HepG2 (cell line): ENCODE results near the gene CDH23. TPM values are rescaled to one million over a fixed set of nuclear protein-coding genes. Genes with fewer than 3 reads are reported as not detected.

Experiments
- ATAC-seq: fragments of 200-7000 bp; cut with Tn5 transposase; 3 replicates; pipeline ENCODE4 v1.9.1; 2020; ENCODE audit warnings: mild to moderate bottlenecking, moderate library complexity
- BruUV-seq: library from RNA; stranded (reverse); fragments of 400-500 nt; replicated peaks from 2 replicates; lab custom pipeline; 2021; lab: Mats Ljungman, UMichigan
- CTCF ChIA-PET: fragments of 300-600 bp; formaldehyde crosslinking; extraction: SDS; loops from one replicate; lab custom pipeline; 2021; ENCODE audit warnings: low total read pairs, inconsistent platforms, low intra/inter-chr PET ratio; lab: Yijun Ruan, JAX
- POLR2A ChIA-PET: fragments of 350-600 bp; sonication (Branson Sonifier 250); formaldehyde crosslinking; loops from one replicate; lab custom pipeline; 2020; ENCODE audit warnings: antibody characterized with exemption, inconsistent platforms; lab: Yijun Ruan, JAX
- DNase-seq: peaks from one replicate; pipeline ENCODE4 v3.0.0-alpha.2; 2015; ENCODE audit warnings: low spot score
- FAIRE-seq: peaks from 3 replicates; lab custom pipeline; 2011; peaks lifted over from hg19 to GRCh38; lab: Jason Lieb, UNC
- H2AFZ ChIP-seq: one replicate; pipeline ENCODE4 v1.6.1; 2011; ENCODE audit warnings: low read length, inconsistent platforms
- H3K27ac ChIP-seq: fragments of 300-600 bp; 3 replicates; pipeline ENCODE4 v1.8.0; 2011; ENCODE audit warnings: mixed run types, mild to moderate bottlenecking, mixed read lengths, low read length, inconsistent platforms; ENCODE audit not compliant: insufficient read depth; ENCODE audit errors: extremely low read length
- H3K27me3 ChIP-seq, 2 experiments: fragments of 200-600 bp in 1 of 2; 2 replicates in 1 of 2; 3 replicates in 1 of 2; pipeline versions ENCODE4 v1.6.0 to v1.8.0; 2011; ENCODE audit warnings: low read length in 2 of 2, mild to moderate bottlenecking in 2 of 2, moderate library complexity in 2 of 2, inconsistent platforms in 1 of 2; ENCODE audit not compliant: insufficient read depth in 2 of 2, control insufficient read depth in 1 of 2
- H3K36me3 ChIP-seq, 2 experiments: fragments of 200-600 bp in 1 of 2; replicated peaks in 1 of 2; 2 replicates in 1 of 2; 3 replicates in 1 of 2; pipeline versions ENCODE4 v1.5.1 to v1.8.0; 2011; ENCODE audit warnings: low read length in 2 of 2, inconsistent platforms in 1 of 2; ENCODE audit not compliant: insufficient read depth in 2 of 2, control insufficient read depth in 1 of 2
- H3K4me1 ChIP-seq: 2 replicates; pipeline ENCODE4 v1.5.1; 2012; ENCODE audit warnings: low read length, inconsistent platforms; ENCODE audit not compliant: insufficient read depth
- H3K4me2 ChIP-seq: 2 replicates; pipeline ENCODE4 v1.6.0; 2011; ENCODE audit warnings: low read depth, low read length, inconsistent platforms
- H3K4me3 ChIP-seq, 3 experiments: fragments of 200-600 bp in 1 of 3; sonication (generic), shearing (Covaris generic) in 1 of 3; replicated peaks in 1 of 3; 2 replicates each; pipeline ENCODE4 v1.5.1; 2011 to 2016; ENCODE audit warnings: low read length in 3 of 3, inconsistent platforms in 2 of 3, low read depth in 2 of 3, mild to moderate bottlenecking in 2 of 3, control low read depth in 1 of 3, mixed read lengths in 1 of 3; ENCODE audit not compliant: insufficient read depth in 1 of 3
- H3K79me2 ChIP-seq: one replicate; pipeline ENCODE4 v1.6.1; 2011; ENCODE audit warnings: low read length, inconsistent platforms; ENCODE audit not compliant: insufficient read depth
- H3K9ac ChIP-seq: 2 replicates; pipeline ENCODE4 v1.6.0; 2011; ENCODE audit warnings: mild to moderate bottlenecking, low read depth, low read length, inconsistent platforms; ENCODE audit not compliant: insufficient read depth
- H3K9me3 ChIP-seq: 2 replicates; pipeline ENCODE4 v1.5.1; 2012; ENCODE audit warnings: mild to moderate bottlenecking, low read length
- H4K20me1 ChIP-seq: 2 replicates; pipeline ENCODE4 v1.6.0; 2011; ENCODE audit warnings: inconsistent platforms, mild to moderate bottlenecking, low read length, moderate library complexity; ENCODE audit not compliant: insufficient read depth
- BRD4 ChIP-seq: sonication (generic); formaldehyde crosslinking; IDR thresholded peaks from 2 replicates; pipeline ENCODE4 v1.4.0; 2020; ENCODE audit warnings: missing genetic modification reagents
- HNRNPK ChIP-seq: fragments of 200-400 bp; formaldehyde crosslinking; IDR thresholded peaks from 2 replicates; pipeline ENCODE4 v1.6.1; 2018; ENCODE audit warnings: low read length, low read depth, moderate library complexity, mild to moderate bottlenecking; ENCODE audit not compliant: poor library complexity, severe bottlenecking
- KDM4B ChIP-seq: sonication (generic); formaldehyde crosslinking; IDR thresholded peaks from 2 replicates; pipeline ENCODE4 v1.4.0; 2020; ENCODE audit warnings: missing genetic modification reagents
- NCOA1 ChIP-seq: sonication (generic); formaldehyde crosslinking; IDR thresholded peaks from 2 replicates; pipeline ENCODE4 v1.9.0; 2021; ENCODE audit warnings: missing genetic modification reagents
- PAWR ChIP-seq: sonication (generic); formaldehyde crosslinking; IDR thresholded peaks from 2 replicates; pipeline ENCODE4 v1.4.0; 2020; ENCODE audit warnings: missing genetic modification reagents, mild to moderate bottlenecking, borderline replicate concordance
- ZNF335 ChIP-seq: sonication (generic); formaldehyde crosslinking; IDR thresholded peaks from 2 replicates; pipeline ENCODE4 v1.4.0; 2020; ENCODE audit warnings: missing genetic modification reagents
- ZZZ3 ChIP-seq: sonication (generic); formaldehyde crosslinking; IDR thresholded peaks from 2 replicates; pipeline ENCODE4 v1.4.0; 2020; ENCODE audit warnings: missing genetic modification reagents, mild to moderate bottlenecking, borderline replicate concordance
- WGBS: methylation state at CpG from one replicate; pipeline ENCODE4 v1.1.6; 2017; ENCODE audit warnings: low lambda C conversion rate; 5-methylcytosine and 5-hydroxymethylcytosine counted together
- in situ Hi-C: cut with HindIII; loops from 2 replicates; pipeline ENCODE4 v1.10.0; 2017; ENCODE audit warnings: low pct_unique_long_range_greater_than_20kb; ENCODE audit not compliant: extremely low pct_ligation_motif_present
- intact Hi-C: fragments of 100-400 bp; cut with micrococcal nuclease; formaldehyde crosslinking; loops from one replicate; pipeline ENCODE4 v1.10.0; 2022; ENCODE audit not compliant: unreplicated experiment
- polyA plus RNA-seq, 8 experiments: library from polyadenylated mRNA; depleted of rRNA in 3 of 8; stranded (reverse) in 7 of 8; unstranded in 1 of 8; fragments of >200 nt; fragmentation: Illumina TruSeq in 4 of 8; extraction: Trizol in 4 of 8; gene quantifications; 2 replicates each; pipeline versions ENCODE4 v1.2.1 to v1.2.3, GENCODE V29; 2011 to 2016; ENCODE audit warnings: low read depth in 4 of 8, missing spikeins in 1 of 8, mixed read lengths in 1 of 8; ENCODE audit not compliant: insufficient read depth in 1 of 8
- total RNA-seq, 5 experiments: library from RNA; depleted of rRNA; stranded (reverse); fragments of >200 nt; fragmentation: Illumina TruSeq; extraction: Trizol; gene quantifications; 2 replicates each; pipeline ENCODE4 v1.2.3, GENCODE V29; 2016; ENCODE audit warnings: low read depth in 1 of 5
- TF ChIP-seq, protein P1 (sequence below): sonication (generic); formaldehyde crosslinking; IDR thresholded peaks from 2 replicates; pipeline ENCODE4 v1.8.0; 2022; ENCODE audit warnings: mild to moderate bottlenecking, missing genetic modification reagents, moderate library complexity
- TF ChIP-seq, protein P2 (sequence below): sonication (generic); formaldehyde crosslinking; IDR thresholded peaks from 2 replicates; pipeline ENCODE4 v1.5.0; 2020; ENCODE audit warnings: missing genetic modification reagents, mild to moderate bottlenecking, borderline replicate concordance
- TF ChIP-seq, protein P3 (sequence below): sonication (generic); formaldehyde crosslinking; IDR thresholded peaks from 2 replicates; pipeline ENCODE4 v1.4.0; 2020; ENCODE audit warnings: missing genetic modification reagents, mild to moderate bottlenecking, borderline replicate concordance
- TF ChIP-seq, protein P4 (sequence below): sonication (generic); formaldehyde crosslinking; IDR thresholded peaks from 2 replicates; pipeline ENCODE4 v1.5.1; 2020; ENCODE audit warnings: missing genetic modification reagents, mild to moderate bottlenecking, borderline replicate concordance
- TF ChIP-seq, protein P5 (sequence below): sonication (generic); formaldehyde crosslinking; IDR thresholded peaks from 2 replicates; pipeline ENCODE4 v1.5.1; 2020; ENCODE audit warnings: mild to moderate bottlenecking, missing genetic modification reagents, moderate library complexity

CDH23 gene
- total and polyA plus RNA-seq, 2 of the 13 experiments (the other 11 are each of a cell fraction or from before 2014, with no cell fraction given) = 0.13 TPM; not detected in 1

DNA sequence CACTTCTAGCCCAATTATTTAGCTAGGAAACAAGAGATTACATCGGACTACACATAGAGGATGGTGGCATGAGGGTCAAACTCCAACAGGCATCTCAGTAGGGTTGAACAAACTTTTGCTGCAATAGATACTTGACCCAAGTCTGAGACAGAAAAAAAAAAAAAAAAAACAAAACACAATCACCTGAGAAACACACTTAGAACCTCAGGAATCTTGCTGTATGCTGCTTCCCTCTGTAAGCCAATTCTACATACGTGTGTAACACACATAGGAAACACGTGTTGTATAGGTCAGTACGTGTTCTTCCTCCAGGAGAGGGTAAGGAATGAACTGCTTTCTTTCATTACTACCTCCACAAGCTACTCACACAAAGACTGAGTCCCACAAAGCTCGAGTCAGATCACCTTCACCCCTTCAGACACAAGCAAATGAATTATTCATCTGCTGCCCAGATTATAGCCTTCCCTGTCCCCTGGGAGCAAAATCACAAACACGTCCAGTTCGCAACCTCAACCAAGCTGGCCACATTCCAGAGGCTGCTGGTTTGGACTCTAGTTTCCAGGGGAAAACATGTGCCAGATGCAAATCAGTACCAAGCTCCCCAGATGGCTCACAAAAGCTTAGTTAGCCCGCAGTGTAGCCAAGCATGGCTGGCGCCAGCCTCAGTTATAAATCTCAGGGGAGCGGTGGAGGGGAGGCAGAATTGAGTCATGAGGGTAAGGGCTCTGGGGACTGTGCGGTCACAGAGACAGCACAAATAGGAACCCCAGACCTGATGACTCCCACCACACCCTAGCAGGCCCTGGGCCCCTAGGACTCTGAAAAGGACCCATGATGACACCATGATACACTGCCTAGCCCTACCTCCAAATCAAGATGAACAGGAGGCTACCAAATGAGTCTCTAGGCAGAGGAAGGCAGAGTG is 439.2 kb downstream of the CDH23 start:
- intact Hi-C loops (loop anchor here (10.0 kb wide), 1 partner anchor 209 kb away; no protein-coding TSS in a partner anchor), in situ Hi-C loops (no loop called here)
- WGBS = 48% methylated on average over 10 of the region's 11 CpGs
- Histone ChIP-seq H3K27ac (peak overlapping the region; percentile 34), H3K4me2 (peak overlapping the region; percentile 48), H3K4me3 (no peak overlapping the region), H3K9me3 (no peaks in the 10 kb centered on the region), H3K36me3 (peaks cover 23 to 44% of the 10 kb centered on the region in 2 experiments), H4K20me1 (peaks cover 69% of the 10 kb centered on the region), H3K79me2 (peaks cover 80% of the 10 kb centered on the region), H3K27me3 (no peaks in the 10 kb centered on the region), H3K4me1 (peaks cover 36% of the 10 kb centered on the region), H2AFZ (no peak overlapping the region), H3K9ac (no peak overlapping the region)
- ChIA-PET POLR2A (interaction anchor here (1.0 to 2.9 kb wide), 3 partner anchors 13 to 25 kb away, joined by 3 to 23 read pairs (median 3); partner anchors contain the start of gene PSAP), CTCF (interaction anchor here (4.0 kb wide), 1 partner anchor 61 kb away, joined by 35 read pairs; no protein-coding TSS in a partner anchor)
- DNase-seq = peak; percentile 42
- peak; percentile 28 for FAIRE-seq
- no TSS peak for BruUV-seq
- peak; percentile 49 for ATAC-seq
- TF ChIP-seq PAWR (CRISPR knock-in tag) = no peak
- no peak for TF ChIP-seq BRD4 (CRISPR knock-in tag)
- TF ChIP-seq NCOA1 (CRISPR knock-in tag) = no peak
- TF ChIP-seq, protein P1, sequence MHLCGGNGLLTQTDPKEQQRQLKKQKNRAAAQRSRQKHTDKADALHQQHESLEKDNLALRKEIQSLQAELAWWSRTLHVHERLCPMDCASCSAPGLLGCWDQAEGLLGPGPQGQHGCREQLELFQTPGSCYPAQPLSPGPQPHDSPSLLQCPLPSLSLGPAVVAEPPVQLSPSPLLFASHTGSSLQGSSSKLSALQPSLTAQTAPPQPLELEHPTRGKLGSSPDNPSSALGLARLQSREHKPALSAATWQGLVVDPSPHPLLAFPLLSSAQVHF = no peak
- TF ChIP-seq, protein P2, sequence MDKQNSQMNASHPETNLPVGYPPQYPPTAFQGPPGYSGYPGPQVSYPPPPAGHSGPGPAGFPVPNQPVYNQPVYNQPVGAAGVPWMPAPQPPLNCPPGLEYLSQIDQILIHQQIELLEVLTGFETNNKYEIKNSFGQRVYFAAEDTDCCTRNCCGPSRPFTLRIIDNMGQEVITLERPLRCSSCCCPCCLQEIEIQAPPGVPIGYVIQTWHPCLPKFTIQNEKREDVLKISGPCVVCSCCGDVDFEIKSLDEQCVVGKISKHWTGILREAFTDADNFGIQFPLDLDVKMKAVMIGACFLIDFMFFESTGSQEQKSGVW (CRISPR knock-in tag) = no peak
- no peak for TF ChIP-seq ZZZ3 (CRISPR knock-in tag)
- no peak for TF ChIP-seq KDM4B (CRISPR knock-in tag)
- TF ChIP-seq, protein P3, sequence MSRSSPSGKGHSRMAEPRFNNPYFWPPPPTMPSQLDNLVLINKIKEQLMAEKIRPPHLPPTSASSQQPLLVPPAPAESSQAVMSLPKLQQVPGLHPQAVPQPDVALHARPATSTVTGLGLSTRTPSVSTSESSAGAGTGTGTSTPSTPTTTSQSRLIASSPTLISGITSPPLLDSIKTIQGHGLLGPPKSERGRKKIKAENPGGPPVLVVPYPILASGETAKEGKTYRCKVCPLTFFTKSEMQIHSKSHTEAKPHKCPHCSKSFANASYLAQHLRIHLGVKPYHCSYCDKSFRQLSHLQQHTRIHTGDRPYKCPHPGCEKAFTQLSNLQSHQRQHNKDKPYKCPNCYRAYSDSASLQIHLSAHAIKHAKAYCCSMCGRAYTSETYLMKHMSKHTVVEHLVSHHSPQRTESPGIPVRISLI = peak; percentile 70; the same call in 1 of the 2 replicates
- no peak for TF ChIP-seq HNRNPK
- TF ChIP-seq, protein P4, sequence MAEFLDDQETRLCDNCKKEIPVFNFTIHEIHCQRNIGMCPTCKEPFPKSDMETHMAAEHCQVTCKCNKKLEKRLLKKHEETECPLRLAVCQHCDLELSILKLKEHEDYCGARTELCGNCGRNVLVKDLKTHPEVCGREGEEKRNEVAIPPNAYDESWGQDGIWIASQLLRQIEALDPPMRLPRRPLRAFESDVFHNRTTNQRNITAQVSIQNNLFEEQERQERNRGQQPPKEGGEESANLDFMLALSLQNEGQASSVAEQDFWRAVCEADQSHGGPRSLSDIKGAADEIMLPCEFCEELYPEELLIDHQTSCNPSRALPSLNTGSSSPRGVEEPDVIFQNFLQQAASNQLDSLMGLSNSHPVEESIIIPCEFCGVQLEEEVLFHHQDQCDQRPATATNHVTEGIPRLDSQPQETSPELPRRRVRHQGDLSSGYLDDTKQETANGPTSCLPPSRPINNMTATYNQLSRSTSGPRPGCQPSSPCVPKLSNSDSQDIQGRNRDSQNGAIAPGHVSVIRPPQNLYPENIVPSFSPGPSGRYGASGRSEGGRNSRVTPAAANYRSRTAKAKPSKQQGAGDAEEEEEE (CRISPR knock-in tag) = no peak
- no peak for TF ChIP-seq ZNF335 (CRISPR knock-in tag)
- TF ChIP-seq, protein P5, sequence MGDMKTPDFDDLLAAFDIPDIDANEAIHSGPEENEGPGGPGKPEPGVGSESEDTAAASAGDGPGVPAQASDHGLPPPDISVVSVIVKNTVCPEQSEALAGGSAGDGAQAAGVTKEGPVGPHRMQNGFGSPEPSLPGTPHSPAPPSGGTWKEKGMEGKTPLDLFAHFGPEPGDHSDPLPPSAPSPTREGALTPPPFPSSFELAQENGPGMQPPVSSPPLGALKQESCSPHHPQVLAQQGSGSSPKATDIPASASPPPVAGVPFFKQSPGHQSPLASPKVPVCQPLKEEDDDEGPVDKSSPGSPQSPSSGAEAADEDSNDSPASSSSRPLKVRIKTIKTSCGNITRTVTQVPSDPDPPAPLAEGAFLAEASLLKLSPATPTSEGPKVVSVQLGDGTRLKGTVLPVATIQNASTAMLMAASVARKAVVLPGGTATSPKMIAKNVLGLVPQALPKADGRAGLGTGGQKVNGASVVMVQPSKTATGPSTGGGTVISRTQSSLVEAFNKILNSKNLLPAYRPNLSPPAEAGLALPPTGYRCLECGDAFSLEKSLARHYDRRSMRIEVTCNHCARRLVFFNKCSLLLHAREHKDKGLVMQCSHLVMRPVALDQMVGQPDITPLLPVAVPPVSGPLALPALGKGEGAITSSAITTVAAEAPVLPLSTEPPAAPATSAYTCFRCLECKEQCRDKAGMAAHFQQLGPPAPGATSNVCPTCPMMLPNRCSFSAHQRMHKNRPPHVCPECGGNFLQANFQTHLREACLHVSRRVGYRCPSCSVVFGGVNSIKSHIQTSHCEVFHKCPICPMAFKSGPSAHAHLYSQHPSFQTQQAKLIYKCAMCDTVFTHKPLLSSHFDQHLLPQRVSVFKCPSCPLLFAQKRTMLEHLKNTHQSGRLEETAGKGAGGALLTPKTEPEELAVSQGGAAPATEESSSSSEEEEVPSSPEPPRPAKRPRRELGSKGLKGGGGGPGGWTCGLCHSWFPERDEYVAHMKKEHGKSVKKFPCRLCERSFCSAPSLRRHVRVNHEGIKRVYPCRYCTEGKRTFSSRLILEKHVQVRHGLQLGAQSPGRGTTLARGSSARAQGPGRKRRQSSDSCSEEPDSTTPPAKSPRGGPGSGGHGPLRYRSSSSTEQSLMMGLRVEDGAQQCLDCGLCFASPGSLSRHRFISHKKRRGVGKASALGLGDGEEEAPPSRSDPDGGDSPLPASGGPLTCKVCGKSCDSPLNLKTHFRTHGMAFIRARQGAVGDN = no peak
